HG02884 (cell line): ENCODE measurements around the gene CARD10.
A peak's percentile ranks its signal among the peaks of the same experiment; 100 is the strongest.
"Not testable (repeated sequence)": the region's sequence is repeated elsewhere in the genome, so short reads cannot be mapped to it uniquely, and the experiment has no call there.

Experiments
- ATAC-seq: cut with Tn5 transposase; IDR thresholded peaks from one replicate; pipeline ENCODE4 v1.9.1; 2021; ENCODE audit warnings: mild to moderate bottlenecking, moderate library complexity; ENCODE audit not compliant: unreplicated experiment

Gene CARD10

GRCh38 chr22:37555029-37555428, 35.8 kb upstream of the CARD10 start:
- ATAC-seq = no peak

DNA sequence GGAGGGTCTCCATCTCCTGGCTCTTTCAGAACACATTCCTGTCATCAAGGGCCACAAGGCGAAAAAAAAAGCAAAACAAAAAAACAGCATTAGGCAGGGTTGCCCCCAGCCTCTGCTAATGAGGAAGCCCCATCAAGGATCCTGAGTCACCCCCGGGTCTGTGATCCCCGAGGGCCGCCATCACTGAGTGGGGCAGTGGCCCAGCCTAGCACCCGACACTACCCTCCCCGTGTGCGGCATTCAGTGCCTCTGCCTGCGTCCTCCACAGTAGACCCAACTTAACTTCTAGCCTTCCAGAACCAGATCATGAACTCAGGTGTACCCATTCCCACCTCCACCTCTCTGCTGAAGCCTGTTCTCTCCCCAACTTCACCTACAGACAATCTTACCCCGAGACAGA, 34.5 kb upstream of the CARD10 start:
- ATAC-seq = no peak

GRCh38 chr22:37552524-37553163, 33.4 kb upstream of the CARD10 start:
- no peak for ATAC-seq

- no peak for ATAC-seq
Observed at GRCh38 chr22:37551981-37552380, 32.8 kb upstream of the CARD10 start.

- ATAC-seq = not testable (repeated sequence)
Observed at GRCh38 chr22:37550921-37551320, 31.7 kb upstream of the CARD10 start.

GRCh38 chr22:37549704-37550059, 30.5 kb upstream of the CARD10 start:
- no peak for ATAC-seq

- no peak for ATAC-seq
Observed at GRCh38 chr22:37547251-37547741, 28.1 kb upstream of the CARD10 start.

- ATAC-seq = no peak
Observed at GRCh38 chr22:37546437-37547250, 27.4 kb upstream of the CARD10 start.

GRCh38 chr22:37545703-37546436, 26.7 kb upstream of the CARD10 start:
- ATAC-seq = no peak

DNA sequence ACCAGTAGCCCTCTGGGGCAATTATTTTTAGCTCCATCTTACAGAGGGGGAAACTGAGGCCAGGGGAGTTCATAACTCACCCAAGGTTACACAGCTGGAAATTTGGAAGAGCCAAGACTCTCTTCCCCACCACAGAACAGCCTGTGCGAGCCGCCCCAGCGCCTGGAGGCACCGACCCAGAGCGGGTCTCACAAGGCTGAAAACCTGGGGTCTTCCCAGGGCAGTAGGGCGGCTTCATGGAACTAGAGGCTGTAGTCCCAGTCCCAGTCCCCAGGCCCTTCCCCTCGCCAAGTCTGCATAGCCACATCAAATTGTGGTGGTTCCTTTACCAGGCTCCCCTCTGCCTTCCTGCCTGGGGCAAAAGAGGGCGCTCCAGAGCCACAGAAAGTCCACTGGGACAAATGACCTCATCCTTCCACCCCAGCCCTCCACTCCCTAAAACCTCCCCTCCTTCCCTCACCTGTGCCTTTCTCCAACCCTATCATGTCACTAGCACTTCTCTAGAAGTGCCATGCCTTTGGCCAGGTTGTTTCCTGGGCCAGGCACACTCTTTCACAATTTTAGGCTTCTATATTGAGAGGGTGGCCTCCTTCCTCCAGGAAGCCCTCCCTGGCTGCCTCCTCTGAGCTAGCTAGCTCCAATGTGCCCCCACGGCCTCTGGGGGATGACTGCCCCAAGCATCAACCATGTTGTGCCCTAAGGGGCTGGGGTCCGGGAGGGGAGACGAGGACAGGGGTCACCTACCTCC, 25.9 kb upstream of the CARD10 start:
- ATAC-seq = no peak

GRCh38 chr22:37542959-37543358, 23.7 kb upstream of the CARD10 start:
- ATAC-seq = no peak

DNA sequence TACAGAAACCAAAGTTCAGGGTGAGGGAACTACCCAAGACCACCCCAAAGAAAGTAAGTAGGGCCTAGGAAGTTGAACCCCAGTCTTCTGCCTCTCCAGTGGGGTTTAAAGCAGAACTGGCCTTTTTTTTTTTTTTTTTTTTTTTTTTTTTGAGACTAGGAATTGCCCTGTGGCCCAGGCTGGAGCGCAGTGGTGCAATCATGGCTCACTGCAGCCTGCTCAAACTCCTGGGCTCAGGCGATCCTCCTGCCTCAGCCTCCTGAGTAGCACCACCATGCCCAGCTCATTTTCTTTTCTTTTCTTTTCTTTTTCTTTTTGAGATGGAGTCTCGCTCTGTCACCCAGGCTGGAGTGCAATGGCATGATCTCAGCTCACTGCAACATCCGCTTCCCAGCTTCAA, 23.2 kb upstream of the CARD10 start:
- not testable (repeated sequence) for ATAC-seq

DNA sequence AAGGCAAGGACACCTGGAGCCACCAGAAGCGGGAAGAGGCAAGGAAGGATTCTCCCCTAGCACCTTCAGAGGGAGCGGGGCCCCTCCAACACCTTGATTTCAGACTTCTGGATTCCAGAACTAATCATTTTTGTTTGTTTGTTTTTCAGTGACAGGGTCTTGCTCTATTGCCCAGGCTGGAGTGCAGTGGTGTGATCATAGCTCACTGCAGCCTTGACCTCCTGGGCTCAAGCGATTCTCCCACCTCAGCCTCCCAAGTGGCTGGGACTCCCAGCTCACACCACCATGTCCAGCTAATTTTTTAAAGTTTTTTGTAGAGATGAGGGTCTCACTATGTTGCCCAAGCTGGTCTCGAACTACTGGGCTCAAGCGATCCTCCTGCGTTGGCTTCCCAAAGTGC, 20.6 kb upstream of the CARD10 start:
- ATAC-seq = not testable (repeated sequence)

GRCh38 chr22:37538590-37539357, 19.6 kb upstream of the CARD10 start:
- peak; percentile 65 for ATAC-seq

DNA sequence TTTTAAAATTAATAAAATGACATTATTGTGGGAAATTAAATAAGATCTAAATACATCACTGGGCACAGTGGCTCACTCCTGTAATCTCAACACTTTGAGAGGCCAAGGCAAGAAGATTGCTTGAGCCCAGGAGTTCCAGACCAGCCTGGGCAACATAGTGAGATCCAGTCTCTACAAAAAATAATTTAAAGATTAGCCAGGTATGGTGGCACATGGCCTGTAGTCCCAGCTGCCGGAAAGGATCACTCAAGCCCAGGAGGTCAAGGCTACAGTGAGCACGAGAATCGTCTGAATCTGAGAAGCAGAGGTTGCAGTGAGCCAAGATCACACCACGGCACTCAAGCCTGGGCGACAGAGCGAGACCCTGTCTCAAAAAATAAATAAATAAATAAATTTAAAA, 15.9 kb upstream of the CARD10 start:
- ATAC-seq = no peak

DNA sequence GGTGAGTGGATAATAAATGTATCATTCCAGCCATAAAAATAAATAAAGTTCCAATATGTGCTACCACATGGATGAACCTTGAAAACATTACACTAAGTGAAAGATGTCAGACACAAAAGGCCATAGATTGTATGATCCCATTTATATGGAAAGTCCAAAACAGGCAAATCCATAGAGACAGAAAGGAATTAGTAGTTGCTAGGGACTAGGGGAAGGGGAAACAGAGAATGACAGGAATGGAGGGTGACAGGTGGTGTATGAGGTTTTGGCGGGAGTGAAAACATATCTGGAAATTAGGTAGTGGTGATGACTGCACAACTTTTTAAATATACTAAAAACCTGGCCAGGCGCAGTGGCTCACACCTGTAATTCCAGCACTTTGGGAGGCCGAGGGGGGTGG, 15.2 kb upstream of the CARD10 start:
- ATAC-seq = no peak

DNA sequence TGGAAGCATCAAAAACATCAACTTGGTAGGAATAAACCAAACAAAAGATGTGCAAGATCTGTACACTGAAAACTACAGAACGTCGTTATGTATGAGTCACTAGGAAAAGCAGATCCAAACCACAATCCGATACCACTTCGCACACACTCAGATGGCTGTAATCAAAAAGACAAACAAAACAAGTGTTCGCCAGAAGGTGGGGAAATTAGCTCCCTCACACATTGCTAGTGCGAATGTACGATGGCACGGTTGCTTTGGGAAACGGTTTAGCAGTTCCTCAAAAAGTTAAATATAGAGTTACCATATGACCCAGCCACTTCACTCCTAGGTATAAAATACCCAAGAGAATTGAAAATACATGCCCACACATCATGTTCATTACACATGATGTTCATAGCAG, 14.8 kb upstream of the CARD10 start:
- no peak for ATAC-seq

GRCh38 chr22:37529652-37530345, 10.6 kb upstream of the CARD10 start:
- no peak for ATAC-seq

DNA sequence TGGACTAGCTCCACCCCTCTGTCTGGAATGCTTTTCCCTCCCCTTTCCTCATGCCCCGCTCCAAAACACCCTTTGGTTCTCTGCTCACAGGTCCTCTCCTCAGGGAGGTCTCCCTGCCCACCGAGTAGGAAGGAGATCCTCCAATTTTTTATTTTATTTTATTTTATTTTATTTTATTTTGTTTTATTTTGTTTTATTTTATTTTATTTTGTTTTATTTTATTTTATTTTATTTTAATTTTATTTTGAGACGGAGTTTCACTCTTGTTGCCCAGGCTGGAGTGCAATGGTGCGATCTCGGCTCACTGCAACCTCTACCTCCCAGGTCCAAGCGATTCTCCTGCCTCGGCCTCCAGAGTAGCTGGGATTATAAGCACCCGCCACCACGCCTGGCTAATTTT, 8.7 kb upstream of the CARD10 start:
- not testable (repeated sequence) for ATAC-seq
